WTC11 (cell line): ENCODE measurements around the gene VWDE.

Source experiments
- ATF1 ChIP-seq: sonication (generic); formaldehyde crosslinking; IDR thresholded peaks from 2 replicates; pipeline ENCODE4 v1.8.1; 2023; ENCODE audit warnings: mild to moderate bottlenecking, moderate library complexity, missing genetic modification reagents
- CTCF ChIP-seq: fragments of 200-600 bp; IDR thresholded peaks from 2 replicates; pipeline ENCODE4 v1.8.0; 2022; ENCODE audit warnings: antibody characterized with exemption
- ETV6 ChIP-seq: sonication (generic); formaldehyde crosslinking; IDR thresholded peaks from 2 replicates; pipeline ENCODE4 v1.8.1; 2022; ENCODE audit warnings: mild to moderate bottlenecking, missing genetic modification reagents
- FOXJ3 ChIP-seq: sonication (generic); formaldehyde crosslinking; IDR thresholded peaks from 2 replicates; pipeline ENCODE4 v1.9.0; 2021; ENCODE audit warnings: missing genetic modification reagents, mild to moderate bottlenecking, borderline replicate concordance
- FOXP4 ChIP-seq: sonication (generic); formaldehyde crosslinking; IDR thresholded peaks from 2 replicates; pipeline ENCODE4 v1.8.0; 2022; ENCODE audit warnings: mild to moderate bottlenecking, missing genetic modification reagents
- NFE2L1 ChIP-seq: sonication (generic); formaldehyde crosslinking; IDR thresholded peaks from 2 replicates; pipeline ENCODE4 v1.8.1; 2023; ENCODE audit warnings: missing genetic modification reagents
- SP1 ChIP-seq: sonication (generic); formaldehyde crosslinking; conservative IDR thresholded peaks from 2 replicates; pipeline ENCODE4 v1.8.1; 2022; ENCODE audit warnings: missing genetic modification reagents
- ZNF121 ChIP-seq: sonication (generic); formaldehyde crosslinking; IDR thresholded peaks from 2 replicates; pipeline ENCODE4 v1.8.0; 2023; ENCODE audit warnings: missing genetic modification reagents

GRCh38 chr7:12303062-12303461 lies 100.6 kb downstream of the VWDE start:
- TF ChIP-seq CTCF (no peak), ATF1 (CRISPR knock-in tag) (no peak), FOXJ3 (CRISPR knock-in tag) (no peak), ZNF121 (no peak), FOXP4 (CRISPR knock-in tag) (no peak), ETV6 (CRISPR knock-in tag) (no peak), SP1 (CRISPR knock-in tag) (no peak), NFE2L1 (CRISPR knock-in tag) (no peak)
